IgD-negative memory B cell (primary cell): Measurements from ENCODE around the gene EIF4G1. TPM values are rescaled to one million over a fixed set of nuclear protein-coding genes. Genes with fewer than 3 reads are reported as not detected.

Source experiments
- H3K27ac Mint-ChIP-seq, 3 donors: one replicate each; pipeline ENCODE4 v1.8.0; 2020 to 2022; ENCODE audit warnings: mild to moderate bottlenecking in 3 of 3, mixed read lengths in 3 of 3, moderate library complexity in 1 of 3
- H3K27me3 Mint-ChIP-seq: one replicate; pipeline ENCODE4 v1.8.0; 2021; ENCODE audit warnings: mixed read lengths
- H3K36me3 Mint-ChIP-seq: one replicate; pipeline ENCODE4 v1.8.0; 2020; ENCODE audit warnings: mild to moderate bottlenecking, mixed read lengths
- H3K4me1 Mint-ChIP-seq, 3 donors: one replicate each; pipeline ENCODE4 v1.8.0; 2020 to 2022; ENCODE audit warnings: mixed read lengths in 3 of 3, mild to moderate bottlenecking in 1 of 3
- H3K4me3 Mint-ChIP-seq, 4 donors: one replicate each; pipeline ENCODE4 v1.8.0; 2020 to 2022; ENCODE audit warnings: mild to moderate bottlenecking in 4 of 4, mixed read lengths in 4 of 4, moderate library complexity in 3 of 4
- H3K9me3 Mint-ChIP-seq, 3 donors: one replicate each; pipeline ENCODE4 v1.8.0; 2020 to 2021; ENCODE audit warnings: mixed read lengths in 3 of 3, mild to moderate bottlenecking in 1 of 3
- polyA plus RNA-seq: library from polyadenylated mRNA; unstranded; fragments of 300-500 nt; fragmentation: Illumina TruSeq; gene quantifications from one replicate; pipeline ENCODE4 v1.2.3, GENCODE V29; 2021

Gene EIF4G1
- polyA plus RNA-seq, 1 donor from 2014 or later = 28.0 TPM

DNA sequence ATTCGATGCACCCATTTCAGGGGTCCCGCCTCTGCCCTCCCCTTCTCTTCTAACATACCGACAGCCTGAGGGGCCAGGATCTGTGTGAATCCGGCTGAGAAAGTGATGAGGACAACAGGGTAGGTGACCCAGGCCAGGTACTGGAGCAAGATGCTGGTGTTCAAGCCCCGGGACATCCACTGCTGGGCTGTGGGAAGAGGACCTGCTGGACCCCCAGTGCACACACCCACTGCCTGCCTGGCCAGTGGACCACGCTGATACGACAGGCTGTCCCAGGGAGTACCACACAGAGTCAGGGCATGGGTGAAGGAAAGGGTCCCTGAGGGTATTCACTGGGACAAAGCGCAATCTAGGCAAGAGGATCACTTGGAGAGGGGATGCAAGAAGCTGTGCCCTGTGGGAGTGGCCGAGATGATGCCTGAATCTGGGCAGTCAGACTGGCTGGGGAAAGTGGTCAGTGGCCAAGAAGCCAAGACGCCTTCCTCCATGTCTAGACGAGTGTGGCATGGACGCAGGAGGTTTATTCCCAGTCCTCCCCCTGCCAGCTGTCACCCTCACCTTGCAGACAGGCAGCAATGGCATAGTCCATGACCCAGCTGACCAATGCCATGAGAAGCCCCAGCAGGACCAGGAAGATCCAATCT is 43.8 kb downstream of the EIF4G1 start:
- peak overlapping the region in 1 of 4 donors; percentile 57 for H3K4me3 Mint-ChIP-seq
- H3K9me3 Mint-ChIP-seq = no peaks in the 10 kb centered on the region
- no peaks in the 10 kb centered on the region for H3K36me3 Mint-ChIP-seq
- H3K27me3 Mint-ChIP-seq = peaks cover 1% of the 10 kb centered on the region
- peaks cover 2 to 5% (median 4%) of the 10 kb centered on the region in 3 donors for H3K4me1 Mint-ChIP-seq
- no peak overlapping the region for H3K27ac Mint-ChIP-seq

DNA sequence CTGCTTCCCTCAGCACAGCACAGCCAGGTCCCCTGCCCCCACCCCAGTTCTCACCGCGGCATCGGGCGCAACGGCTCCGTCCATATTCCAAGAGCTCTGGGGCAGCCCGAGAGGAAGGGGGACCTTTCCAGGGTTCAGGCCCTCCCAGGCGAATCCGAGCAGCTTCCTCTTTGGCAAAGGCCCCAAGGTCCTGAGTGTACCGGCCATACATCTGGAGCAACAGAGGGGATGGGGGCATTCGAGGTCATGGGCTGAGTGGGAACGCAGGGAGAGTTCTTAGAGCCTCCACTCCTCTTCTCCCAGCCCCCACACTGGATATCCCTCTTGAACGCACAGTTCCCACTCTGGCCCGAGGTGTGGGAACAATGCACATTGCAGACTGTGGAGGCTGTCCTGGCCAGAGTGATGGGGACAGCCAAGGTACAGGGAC is 44.5 kb downstream of the EIF4G1 start:
- H3K9me3 Mint-ChIP-seq = no peaks in the 10 kb centered on the region
- peaks cover 4 to 6% (median 5%) of the 10 kb centered on the region in 3 donors for H3K4me1 Mint-ChIP-seq
- no peaks in the 10 kb centered on the region for H3K36me3 Mint-ChIP-seq
- H3K27me3 Mint-ChIP-seq = peaks cover 1% of the 10 kb centered on the region
- peak overlapping the region in 1 of 3 donors; percentile 77 for H3K27ac Mint-ChIP-seq
- peak overlapping the region in 1 of 4 donors; percentile 57 for H3K4me3 Mint-ChIP-seq

DNA sequence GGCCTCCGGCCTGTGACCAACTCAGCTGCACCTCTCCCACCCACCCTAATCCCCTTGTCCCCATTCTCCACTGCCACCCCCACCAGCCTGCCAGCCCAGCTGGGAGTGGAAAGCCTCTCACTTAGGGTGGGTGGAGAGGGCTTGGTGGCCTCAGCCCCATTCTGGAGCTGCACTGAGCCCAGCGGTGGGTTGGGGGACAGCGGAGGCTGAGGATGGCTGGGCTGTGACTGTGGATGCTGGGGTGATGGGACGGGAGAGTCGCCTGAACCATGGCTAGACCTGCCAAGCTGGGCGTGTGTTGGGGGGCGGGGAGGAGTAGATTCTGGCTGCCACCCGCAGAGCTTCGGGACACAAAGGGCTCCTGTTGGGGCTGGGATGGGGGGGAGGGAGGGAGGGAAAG is 45.2 kb downstream of the EIF4G1 start:
- Mint-ChIP-seq H3K4me1 (peaks cover 7 to 9% (median 9%) of the 10 kb centered on the region in 3 donors), H3K27me3 (peaks cover 1% of the 10 kb centered on the region), H3K27ac (peak overlapping the region in 1 of 3 donors; percentile 77), H3K4me3 (peak overlapping the region in 1 of 4 donors; percentile 66), H3K9me3 (no peaks in the 10 kb centered on the region), H3K36me3 (no peaks in the 10 kb centered on the region)

DNA sequence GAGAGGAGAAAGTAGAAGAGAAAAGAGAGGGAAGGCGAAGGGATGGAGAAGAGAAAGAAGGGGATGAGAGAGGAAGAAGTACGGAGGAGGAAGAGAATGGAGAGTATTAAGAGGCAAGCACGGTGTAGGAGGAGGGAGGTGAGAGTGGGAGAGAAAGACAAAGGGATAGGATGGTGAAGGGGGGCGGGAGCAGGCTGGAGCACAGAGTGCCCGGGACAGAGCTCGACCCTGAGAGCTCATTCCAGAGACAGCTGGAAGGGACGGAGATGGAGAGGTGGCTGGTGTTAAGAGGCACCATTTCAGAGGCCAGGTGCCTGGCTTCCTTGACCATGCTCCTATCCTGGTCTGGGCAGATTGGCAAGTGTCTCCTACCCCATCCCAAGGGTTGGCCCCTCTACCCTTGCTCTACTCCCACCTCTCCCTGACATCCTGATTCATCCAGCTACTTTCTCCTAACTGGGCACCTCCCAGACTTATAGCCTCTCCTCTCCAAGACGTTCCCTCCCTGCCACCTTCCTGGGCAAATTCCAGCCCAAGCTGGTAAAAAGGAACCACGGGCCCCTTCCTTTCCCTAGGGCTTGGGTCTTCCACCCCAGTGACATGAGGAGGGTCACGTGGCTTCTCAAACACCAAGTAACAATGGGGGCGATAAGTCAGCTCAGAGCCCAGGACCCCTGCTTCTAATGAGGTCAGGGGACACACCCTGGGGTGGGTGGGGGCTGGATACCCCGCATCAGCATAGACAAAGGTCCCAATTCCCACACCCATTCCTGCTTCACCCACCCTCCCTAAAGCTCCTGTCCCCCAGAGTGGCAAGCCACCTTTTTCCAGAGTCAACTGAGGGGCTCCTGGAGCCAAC is 45.9 kb downstream of the EIF4G1 start:
- Mint-ChIP-seq H3K4me3 (peak overlapping the region; percentile 66 to 95 (median 84)), H3K27me3 (no peaks in the 10 kb centered on the region), H3K27ac (no peak overlapping the region), H3K36me3 (no peaks in the 10 kb centered on the region), H3K9me3 (no peaks in the 10 kb centered on the region), H3K4me1 (peaks cover 11 to 15% (median 12%) of the 10 kb centered on the region in 3 donors)

DNA sequence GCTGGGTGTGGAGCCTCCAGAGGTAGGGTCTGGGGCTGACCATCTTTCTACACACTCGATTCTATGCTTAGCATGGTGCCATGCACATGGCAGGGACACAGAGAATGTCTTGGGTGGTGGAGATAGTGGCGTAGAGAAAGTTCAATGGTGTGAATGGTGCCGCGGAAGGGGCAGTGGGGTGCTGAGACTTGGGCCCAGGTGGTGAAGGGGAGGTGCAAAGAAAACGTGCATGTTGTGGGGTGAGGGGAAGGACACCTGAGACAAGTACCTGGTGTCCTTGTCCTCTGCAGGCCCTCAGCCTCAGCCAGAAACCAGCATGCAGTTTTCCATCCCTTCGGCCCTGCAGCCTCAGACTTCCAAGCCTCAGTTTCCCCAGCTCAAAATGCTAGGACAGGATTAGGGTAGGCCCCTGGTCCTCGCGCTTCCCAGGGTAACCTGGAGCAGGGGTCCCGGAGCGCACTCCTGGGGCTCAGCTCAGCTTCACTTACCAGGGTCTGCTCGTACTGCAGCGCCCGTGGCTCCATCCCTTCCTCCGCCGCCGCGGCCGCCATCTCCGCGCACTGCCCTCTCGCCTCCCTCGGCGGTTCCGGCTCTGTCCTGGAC is 46.6 kb downstream of the EIF4G1 start:
- H3K4me1 Mint-ChIP-seq = peaks cover 11 to 15% (median 12%) of the 10 kb centered on the region in 3 donors
- no peaks in the 10 kb centered on the region for H3K9me3 Mint-ChIP-seq
- no peaks in the 10 kb centered on the region for H3K36me3 Mint-ChIP-seq
- no peak overlapping the region for H3K27ac Mint-ChIP-seq
- no peaks in the 10 kb centered on the region for H3K27me3 Mint-ChIP-seq
- H3K4me3 Mint-ChIP-seq = peak overlapping the region; percentile 66 to 95 (median 84)

DNA sequence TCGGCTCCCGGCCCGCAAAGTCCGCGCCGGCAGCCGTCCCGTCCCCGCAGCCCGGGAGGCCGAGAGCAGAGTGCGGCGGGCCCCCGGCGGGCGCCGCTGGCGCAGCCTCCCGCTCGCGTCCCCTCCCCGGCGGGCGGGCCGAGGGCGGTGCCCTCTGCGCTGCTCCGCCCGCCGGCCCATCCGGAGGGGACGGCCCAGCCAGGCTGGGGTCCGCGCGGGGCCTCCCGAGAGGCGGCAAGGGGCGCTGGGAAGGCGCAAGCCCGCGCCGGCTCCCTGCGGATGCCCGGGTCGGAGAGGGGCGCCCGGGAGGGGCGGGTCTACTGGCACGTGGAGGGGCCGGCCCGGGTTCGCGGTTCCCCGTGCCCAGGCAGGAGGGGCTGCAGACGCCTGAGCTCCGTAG is 47.1 kb downstream of the EIF4G1 start, which contains the start of the genes CLCN2 and POLR2H:
Gene CLCN2, minus strand, starts transcription at position 74 of the 400 bp plus-strand sequence. CDS start 126 bp downstream, outside the sequence.
Gene POLR2H, plus strand, starts transcription at position 179 of the 400 bp plus-strand sequence. CDS start 1,783 bp downstream, outside the sequence.
- no peaks in the 10 kb centered on the region for H3K9me3 Mint-ChIP-seq
- peak within 1 kb of the TSS; percentile 92 to 99 (median 95) for H3K4me3 Mint-ChIP-seq
- no peaks in the 10 kb centered on the region for H3K27me3 Mint-ChIP-seq
- peaks cover 11 to 15% (median 12%) of the 10 kb centered on the region in 3 donors for H3K4me1 Mint-ChIP-seq
- H3K27ac Mint-ChIP-seq = peak within 1 kb of the TSS; percentile 80 to 98 (median 90)
- H3K36me3 Mint-ChIP-seq = no peaks in the 10 kb centered on the region

DNA sequence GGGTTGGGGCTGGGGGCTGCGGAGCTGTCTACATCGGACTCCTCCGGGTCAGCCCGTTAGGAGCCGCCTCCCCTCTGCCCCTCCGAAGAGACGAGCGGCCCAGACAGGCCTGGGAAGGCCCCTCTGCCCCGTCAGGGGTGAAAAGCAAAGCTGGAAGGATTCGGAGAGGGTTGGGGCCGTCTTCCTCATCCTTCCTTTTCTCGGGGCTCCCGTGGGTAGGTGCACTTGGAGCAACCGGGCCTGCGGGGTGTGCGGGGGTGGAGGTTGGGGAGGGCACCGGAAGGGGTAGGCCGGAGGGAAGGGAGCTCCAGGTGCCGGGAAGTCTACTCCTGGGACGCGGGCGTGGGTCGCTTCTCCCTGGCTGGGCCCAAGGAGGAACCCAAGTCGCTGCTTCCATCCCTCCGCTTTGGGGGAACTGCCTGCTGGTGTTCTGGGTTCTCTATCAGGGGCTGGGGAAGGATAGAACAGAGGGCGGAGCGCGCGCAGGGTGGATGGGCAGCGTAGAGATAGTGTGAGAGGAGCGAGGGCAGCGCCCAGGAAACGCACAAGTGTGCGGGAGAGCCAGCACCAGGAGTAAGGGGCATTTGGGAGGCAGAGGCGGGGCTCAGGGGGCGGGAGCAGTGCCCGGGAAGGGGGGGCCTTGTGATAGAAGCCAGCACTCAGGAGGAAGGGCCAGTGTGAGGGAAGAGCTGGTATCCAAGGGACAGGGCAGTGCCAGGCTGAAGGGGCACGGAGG is 47.7 kb downstream of the EIF4G1 start:
- peaks cover 11 to 15% (median 12%) of the 10 kb centered on the region in 3 donors for H3K4me1 Mint-ChIP-seq
- H3K27ac Mint-ChIP-seq = peak overlapping the region; percentile 80 to 98 (median 90)
- no peaks in the 10 kb centered on the region for H3K27me3 Mint-ChIP-seq
- no peaks in the 10 kb centered on the region for H3K36me3 Mint-ChIP-seq
- peak overlapping the region; percentile 92 to 99 (median 94) for H3K4me3 Mint-ChIP-seq
- no peaks in the 10 kb centered on the region for H3K9me3 Mint-ChIP-seq

DNA sequence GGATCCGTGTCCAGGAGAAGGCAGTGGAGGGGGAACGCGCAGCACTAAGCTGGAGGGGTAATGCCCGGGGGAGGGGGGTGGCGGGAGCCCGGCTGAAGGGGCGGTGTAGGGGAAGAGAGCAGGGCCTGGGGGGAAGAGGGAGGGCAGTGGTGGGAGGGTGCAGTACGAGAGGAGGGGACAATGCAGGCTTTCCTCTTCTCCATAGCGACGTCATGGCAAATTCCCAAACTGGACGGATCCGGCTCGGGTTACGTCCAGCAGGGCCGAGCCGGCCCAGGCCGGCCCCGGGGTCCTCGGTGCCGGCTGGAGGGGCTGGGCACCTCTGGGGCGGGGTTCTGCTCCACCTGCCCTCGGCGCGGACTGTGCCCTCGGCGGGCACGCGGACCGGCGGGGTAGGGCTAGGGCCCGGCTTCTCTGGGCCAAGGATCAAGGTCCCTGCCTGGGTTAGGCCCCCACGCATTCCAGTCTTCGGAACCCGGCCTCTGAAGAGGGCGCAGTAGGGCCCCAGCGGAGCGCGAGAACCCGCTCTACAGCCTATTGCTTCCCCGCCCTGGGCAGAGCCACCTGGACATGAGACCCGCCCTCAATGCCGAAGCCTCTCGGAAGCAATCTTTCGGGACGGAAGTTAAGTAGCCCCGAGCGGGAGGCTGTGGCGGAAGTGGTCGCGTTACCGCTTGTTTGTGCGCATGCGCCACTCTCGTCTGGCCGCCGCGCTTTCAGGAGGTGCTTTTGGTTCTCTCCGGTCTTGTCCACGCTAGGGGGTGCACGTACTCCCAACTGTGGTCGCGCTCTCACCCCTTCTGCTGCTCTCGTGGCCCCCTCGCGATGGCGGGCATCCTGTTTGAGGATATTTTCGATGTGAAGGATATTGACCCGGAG is 48.5 kb downstream of the EIF4G1 start:
- Mint-ChIP-seq H3K4me1 (peaks cover 11 to 15% (median 12%) of the 10 kb centered on the region in 3 donors), H3K27ac (peak overlapping the region; percentile 95 to 98 (median 97)), H3K9me3 (no peaks in the 10 kb centered on the region), H3K4me3 (peak overlapping the region; percentile 92 to 100 (median 97)), H3K36me3 (peaks cover 2% of the 10 kb centered on the region), H3K27me3 (no peaks in the 10 kb centered on the region)

DNA sequence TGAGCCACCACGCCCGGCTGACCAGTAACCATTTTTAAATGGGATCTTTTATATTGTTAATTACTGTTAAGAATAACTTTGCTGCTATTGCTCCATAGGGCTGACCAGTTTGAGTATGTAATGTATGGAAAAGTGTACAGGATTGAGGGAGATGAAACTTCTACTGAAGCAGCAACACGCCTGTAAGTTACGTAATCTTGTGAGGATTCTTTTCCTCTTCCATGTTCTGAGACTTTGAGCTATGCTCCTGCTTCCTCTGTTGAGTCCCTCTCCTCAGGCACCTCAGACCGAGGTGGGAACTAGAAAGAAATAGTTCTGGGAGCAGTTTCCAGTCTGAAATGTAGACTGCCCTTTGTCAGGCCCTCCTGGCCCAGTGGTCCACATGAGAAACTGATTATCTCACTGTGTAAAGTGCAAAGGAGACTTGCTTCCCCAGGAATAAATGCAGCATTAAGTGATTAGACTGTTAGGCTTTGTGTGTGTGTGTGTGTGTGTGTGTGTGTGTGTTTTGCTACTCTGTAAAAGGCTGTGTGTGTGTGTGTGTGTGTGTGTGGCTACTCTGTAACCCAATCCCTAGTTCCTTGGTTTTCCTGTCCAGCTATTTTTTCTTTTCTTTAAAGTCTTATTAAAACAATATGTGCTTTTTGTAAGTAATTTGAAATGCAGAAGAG is 52.3 kb downstream of the EIF4G1 start:
- Mint-ChIP-seq H3K4me1 (peaks cover 8 to 15% (median 11%) of the 10 kb centered on the region in 3 donors), H3K27ac (no peak overlapping the region), H3K4me3 (no peak overlapping the region), H3K36me3 (peaks cover 5% of the 10 kb centered on the region), H3K27me3 (no peaks in the 10 kb centered on the region), H3K9me3 (no peaks in the 10 kb centered on the region)

DNA sequence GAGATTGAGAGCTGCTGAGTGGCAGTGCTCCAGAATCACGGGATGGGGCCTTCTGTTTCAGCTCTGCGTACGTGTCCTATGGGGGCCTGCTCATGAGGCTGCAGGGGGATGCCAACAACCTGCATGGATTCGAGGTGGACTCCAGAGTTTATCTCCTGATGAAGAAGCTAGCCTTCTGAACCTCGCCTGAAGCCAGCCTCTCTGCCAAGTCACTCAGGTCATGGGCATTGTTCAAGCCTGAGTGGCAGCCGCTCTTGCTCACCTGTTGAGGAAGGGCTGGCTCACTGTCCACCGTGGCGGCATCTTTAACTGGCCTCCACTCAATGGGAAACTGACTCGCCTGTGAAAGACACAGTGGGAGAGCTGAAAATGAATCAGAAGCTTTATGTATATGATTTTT is 53.7 kb downstream of the EIF4G1 start:
- Mint-ChIP-seq H3K4me3 (peak overlapping the region in 1 of 4 donors; percentile 0), H3K9me3 (no peaks in the 10 kb centered on the region), H3K27me3 (no peaks in the 10 kb centered on the region), H3K36me3 (peaks cover 5% of the 10 kb centered on the region), H3K4me1 (peaks cover 8 to 14% (median 8%) of the 10 kb centered on the region in 3 donors), H3K27ac (no peak overlapping the region)

DNA sequence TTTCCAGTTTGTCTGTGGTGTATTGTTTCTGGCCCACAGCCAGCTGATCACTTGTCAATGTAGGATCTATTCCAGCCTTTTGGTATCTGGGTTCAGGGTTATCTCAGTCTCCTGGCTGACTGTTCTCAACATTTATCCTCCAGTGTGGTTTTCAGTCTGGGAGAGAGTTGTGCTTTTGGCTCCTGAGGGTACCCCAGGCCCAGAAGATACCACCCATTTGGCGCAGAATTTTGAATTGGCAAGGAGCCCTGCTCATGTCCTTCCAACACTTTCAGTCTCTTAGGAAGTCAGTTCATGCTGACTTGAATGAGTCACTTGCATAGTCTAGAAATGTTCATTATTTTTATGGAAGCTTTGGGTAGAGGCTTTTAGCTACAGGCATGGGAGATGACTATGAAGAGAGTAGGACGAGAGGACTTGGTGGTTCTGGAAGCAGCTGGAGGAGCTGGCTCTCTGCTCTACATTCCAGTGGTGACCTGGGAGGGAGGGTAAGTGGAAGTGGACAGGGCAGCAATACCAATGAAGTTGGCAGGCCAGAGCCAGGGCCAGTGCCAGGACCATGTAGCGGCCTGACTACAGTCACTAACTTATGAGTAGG is 54.3 kb downstream of the EIF4G1 start:
- H3K27ac Mint-ChIP-seq = peak overlapping the region in 1 of 3 donors; percentile 9
- peaks cover 5% of the 10 kb centered on the region for H3K36me3 Mint-ChIP-seq
- no peaks in the 10 kb centered on the region for H3K27me3 Mint-ChIP-seq
- H3K9me3 Mint-ChIP-seq = no peaks in the 10 kb centered on the region
- peak overlapping the region in 1 of 4 donors; percentile 20 for H3K4me3 Mint-ChIP-seq
- peaks cover 5 to 10% (median 8%) of the 10 kb centered on the region in 3 donors for H3K4me1 Mint-ChIP-seq

DNA sequence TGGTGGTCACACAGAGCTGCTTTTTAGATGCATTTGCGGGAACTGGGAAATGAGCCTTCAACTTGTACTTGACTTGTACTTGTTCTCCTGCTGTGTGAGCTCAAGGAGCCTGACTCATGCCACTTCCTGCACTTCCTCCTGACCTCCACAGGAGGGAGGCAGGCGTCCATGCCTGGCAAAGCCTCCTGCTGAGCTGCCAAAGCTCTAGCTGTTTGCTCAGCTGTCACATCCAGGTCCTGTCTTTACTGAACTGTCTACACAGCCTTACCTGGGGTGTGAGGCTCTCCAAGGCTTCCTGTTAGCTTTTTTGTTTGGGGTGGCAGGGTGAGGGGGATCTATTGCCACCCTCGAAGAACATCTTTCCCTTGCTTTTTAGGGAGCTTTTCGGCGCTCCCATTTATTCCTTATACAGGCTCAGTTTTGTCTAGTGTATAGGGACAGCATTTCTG is 57.2 kb downstream of the EIF4G1 start:
- peaks cover 7% of the 10 kb centered on the region for H3K36me3 Mint-ChIP-seq
- peak overlapping the region in 1 of 4 donors; percentile 7 for H3K4me3 Mint-ChIP-seq
- no peaks in the 10 kb centered on the region for H3K4me1 Mint-ChIP-seq
- H3K27me3 Mint-ChIP-seq = peaks cover 7% of the 10 kb centered on the region
- H3K27ac Mint-ChIP-seq = no peak overlapping the region
- no peaks in the 10 kb centered on the region for H3K9me3 Mint-ChIP-seq
